Measurements from ENCODE around the gene BOC. TPM values are rescaled to one million over a fixed set of nuclear protein-coding genes. Genes with fewer than 3 reads are reported as not detected.

BOC gene
- total and polyA plus RNA-seq, 2 of the 13 experiments (the other 11 are each of a cell fraction or from before 2014, with no cell fraction given) = 0.04 TPM; not detected in 1

- FAIRE-seq (no peak), ATAC-seq (no peak), DNase-seq (ENCODE audit: low spot score) (no peak)
- TF ChIP-seq ZFP37 (CRISPR knock-in tag; IDR thresholded peaks at IDR 0.05; ENCODE audit: borderline replicate concordance) (no peak), ATF2 (CRISPR knock-in tag; IDR thresholded peaks at IDR 0.05) (no peak), ZNF572 (CRISPR knock-in tag; IDR thresholded peaks at IDR 0.05) (no peak), ZNF343 (CRISPR knock-in tag; IDR thresholded peaks at IDR 0.05) (no peak), ZBTB3 (CRISPR knock-in tag; IDR thresholded peaks at IDR 0.05; ENCODE audit: borderline replicate concordance, low read depth) (no peak), PITX1 (CRISPR knock-in tag; IDR thresholded peaks at IDR 0.05) (no peak), DNMT3B (CRISPR knock-in tag; conservative IDR thresholded peaks at IDR 0.05) (no peak), HCFC1 (IDR thresholded peaks at IDR 0.05; ENCODE audit: low read depth, low read length) (no peak), NBN (conservative IDR thresholded peaks at IDR 0.05) (no peak), CC2D1A (CRISPR knock-in tag; IDR thresholded peaks at IDR 0.05) (no peak)
- peaks cover 0 to 11% of the 10 kb centered on the region in 2 experiments; a peak in 1 of 5 replicates for H3K27me3 ChIP-seq (ENCODE audit: control insufficient read depth in 1 of 2, insufficient read depth in 2 of 2, low read length in 2 of 2)
- intact Hi-C loops (cut with micrococcal nuclease; ENCODE audit: unreplicated experiment) (no loop called here), in situ Hi-C loops (cut with HindIII; ENCODE audit: extremely low pct_ligation_motif_present, low pct_unique_long_range_greater_than_20kb) (no loop called here)
- no peak overlapping the region for H3K4me3 ChIP-seq (replicated peaks in 1 of 3; ENCODE audit: insufficient read depth in 1 of 3, low read depth in 2 of 3, low read length in 3 of 3)
- H2AFZ ChIP-seq (ENCODE audit: low read length) = no peak overlapping the region
- BruUV-seq (replicated peaks) = no TSS peak
- no peak overlapping the region for H3K4me2 ChIP-seq (ENCODE audit: low read depth, low read length)
- WGBS (ENCODE audit: low lambda C conversion rate) = 89% methylated on average over 1 of the region's 1 CpG
- no peaks in the 10 kb centered on the region for H3K9me3 ChIP-seq (ENCODE audit: low read length)
- H3K9ac ChIP-seq (ENCODE audit: insufficient read depth, low read depth, low read length) = no peak overlapping the region
- H4K20me1 ChIP-seq (ENCODE audit: insufficient read depth, low read length) = no peaks in the 10 kb centered on the region
- ChIA-PET CTCF (ENCODE audit: low intra/inter-chr PET ratio, low total read pairs) (no interaction called here), POLR2A (no interaction called here)
- H3K4me1 ChIP-seq (ENCODE audit: insufficient read depth, low read length) = no peaks in the 10 kb centered on the region
- H3K27ac ChIP-seq (ENCODE audit: extremely low read length, insufficient read depth, low read length) = no peak overlapping the region
- no peaks in the 10 kb centered on the region for H3K36me3 ChIP-seq (replicated peaks in 1 of 2; ENCODE audit: control insufficient read depth in 1 of 2, insufficient read depth in 2 of 2, low read length in 2 of 2)
- no peaks in the 10 kb centered on the region for H3K79me2 ChIP-seq (ENCODE audit: insufficient read depth, low read length)
Measured at GRCh38 chr3:113227146-113227545, 15.8 kb downstream of the BOC start.

Data from HepG2 (cell line).